KG1 (cell line): ENCODE data around the gene JUNB.

Source experiments
- DNase-seq: peaks from one replicate; lab custom pipeline; 2025; lab: John Stamatoyannopoulos, UW

Gene JUNB

DNA sequence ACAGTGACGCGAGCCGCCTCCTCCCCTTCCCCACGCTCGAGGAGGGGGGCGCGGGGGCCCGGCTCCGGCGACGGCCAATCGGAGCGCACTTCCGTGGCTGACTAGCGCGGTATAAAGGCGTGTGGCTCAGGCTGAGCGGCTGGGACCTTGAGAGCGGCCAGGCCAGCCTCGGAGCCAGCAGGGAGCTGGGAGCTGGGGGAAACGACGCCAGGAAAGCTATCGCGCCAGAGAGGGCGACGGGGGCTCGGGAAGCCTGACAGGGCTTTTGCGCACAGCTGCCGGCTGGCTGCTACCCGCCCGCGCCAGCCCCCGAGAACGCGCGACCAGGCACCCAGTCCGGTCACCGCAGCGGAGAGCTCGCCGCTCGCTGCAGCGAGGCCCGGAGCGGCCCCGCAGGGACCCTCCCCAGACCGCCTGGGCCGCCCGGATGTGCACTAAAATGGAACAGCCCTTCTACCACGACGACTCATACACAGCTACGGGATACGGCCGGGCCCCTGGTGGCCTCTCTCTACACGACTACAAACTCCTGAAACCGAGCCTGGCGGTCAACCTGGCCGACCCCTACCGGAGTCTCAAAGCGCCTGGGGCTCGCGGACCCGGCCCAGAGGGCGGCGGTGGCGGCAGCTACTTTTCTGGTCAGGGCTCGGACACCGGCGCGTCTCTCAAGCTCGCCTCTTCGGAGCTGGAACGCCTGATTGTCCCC, at the start of gene JUNB:
JUNB (plus strand) TSS at position 142 of the 706 bp plus-strand sequence; CDS start at position 428, 286 bp downstream.
- peak; percentile 78 for DNase-seq

DNA sequence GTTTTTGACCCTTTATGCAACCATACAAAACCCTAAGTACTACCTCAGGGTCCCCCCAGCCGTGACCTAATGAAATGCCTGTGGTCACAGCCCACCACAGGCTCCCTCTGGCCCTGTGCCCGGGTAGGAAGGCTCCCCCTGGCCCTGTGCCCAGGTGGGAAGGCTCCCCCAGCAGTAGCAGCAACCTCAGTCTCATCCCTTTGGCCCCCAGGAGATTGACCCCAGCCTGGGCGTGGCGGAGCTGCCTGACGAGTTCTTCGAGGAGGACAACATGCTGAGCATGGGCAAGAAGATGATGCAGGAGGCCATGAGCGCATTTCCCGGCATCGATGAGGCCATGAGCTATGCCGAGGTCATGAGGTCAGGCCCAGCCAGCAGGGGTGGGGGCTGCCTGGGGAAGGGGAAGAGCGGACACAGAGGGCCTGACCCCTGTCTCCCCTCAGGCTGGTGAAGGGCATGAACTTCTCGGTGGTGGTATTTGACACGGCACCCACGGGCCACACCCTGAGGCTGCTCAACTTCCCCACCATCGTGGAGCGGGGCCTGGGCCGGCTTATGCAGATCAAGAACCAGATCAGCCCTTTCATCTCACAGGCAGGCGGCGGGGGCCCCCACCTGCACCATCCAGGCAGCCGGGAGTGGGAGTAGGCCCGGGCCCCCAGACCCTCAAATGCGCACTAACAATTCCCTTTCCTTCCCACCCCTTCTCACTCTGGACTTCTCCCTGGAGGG, 46.0 kb upstream of the JUNB start:
- DNase-seq: no peak

DNA sequence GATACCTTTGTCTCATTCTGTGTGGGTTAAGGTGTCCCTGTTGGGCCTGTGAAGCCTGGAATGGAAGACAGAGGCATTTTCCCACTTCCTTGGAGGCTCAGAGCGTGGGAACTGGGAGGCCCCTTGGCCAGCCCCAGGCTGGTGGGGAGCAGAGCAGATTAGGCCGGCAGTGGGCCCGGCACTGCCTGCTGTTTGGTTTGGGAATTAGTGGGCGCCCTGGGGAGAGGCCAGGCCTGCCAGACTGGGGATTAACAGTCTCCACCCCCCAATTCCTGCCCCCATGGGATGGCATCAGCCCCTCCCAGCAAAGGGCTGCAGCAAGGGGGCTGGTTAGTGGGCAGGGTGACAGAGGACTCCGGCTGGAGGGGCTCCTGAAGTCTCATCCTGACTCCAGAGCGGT, 42.8 kb upstream of the JUNB start:
- no peak for DNase-seq

DNA sequence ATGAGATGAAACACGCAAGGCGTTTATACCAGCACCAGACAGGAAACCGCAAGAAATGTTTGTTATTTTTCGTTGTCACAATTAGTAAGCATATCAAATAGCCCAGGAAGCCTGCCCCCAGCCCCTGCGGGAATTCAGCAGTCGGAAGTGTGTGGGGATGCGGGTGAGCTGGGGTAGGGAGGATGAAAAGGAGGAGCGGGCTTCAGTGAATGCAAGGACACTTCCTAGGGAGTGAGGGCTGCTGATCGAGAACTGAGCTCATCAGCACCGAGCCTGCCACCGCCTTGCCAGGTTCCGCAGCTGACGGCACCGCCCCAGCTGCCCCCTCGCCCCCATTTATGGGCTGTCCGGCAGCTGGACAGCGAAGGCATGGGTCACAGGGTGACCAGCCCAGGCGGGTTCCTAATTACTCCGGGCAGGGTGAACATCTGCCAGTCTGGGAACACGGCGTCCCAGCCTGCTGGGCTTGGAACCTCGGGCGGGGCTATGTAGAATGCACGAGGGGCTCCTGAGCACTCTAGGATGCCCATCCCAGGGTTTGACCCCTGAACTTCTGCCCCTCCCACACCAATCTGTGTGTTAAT, 41.3 kb upstream of the JUNB start:
- DNase-seq: no peak

DNA sequence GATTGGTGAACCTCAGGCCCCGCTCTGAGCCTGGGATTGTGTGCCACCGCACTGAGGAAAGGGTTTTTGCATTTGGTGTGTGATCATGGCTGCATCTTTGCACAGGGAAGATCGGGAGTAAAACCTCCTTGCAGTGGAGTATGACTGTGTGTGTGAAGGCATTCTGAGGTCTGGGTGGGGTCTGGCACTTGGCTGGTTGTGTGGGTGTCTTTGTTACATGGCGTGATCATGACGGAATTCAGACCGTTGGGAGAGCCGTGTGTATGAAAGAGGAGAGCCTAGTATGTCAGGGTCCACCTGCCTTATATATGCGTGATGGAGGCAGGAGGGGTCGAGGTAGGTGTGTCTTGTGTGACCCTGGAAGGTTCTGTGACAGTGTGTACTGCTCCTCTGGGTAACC, 40.4 kb upstream of the JUNB start:
- no peak for DNase-seq

DNA sequence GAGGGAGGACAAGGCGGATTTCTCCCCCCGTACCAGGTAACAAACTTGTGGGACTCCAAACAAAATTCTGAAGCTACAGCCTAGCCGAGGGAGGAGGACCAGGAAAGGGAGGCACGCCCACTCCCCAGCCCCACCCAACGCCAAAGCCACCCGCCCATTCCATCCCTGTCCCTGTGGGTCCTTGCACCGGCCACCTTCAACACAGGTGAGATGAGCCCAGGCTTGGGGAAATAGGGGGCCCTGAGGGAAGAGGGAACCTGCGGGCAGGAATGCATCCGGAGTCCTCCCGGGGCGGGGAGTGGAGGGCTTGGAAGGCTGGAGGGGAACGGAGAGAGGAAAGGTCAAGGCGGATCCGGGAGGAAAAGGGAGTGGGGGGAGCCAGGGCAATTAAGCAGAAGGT, 39.7 kb upstream of the JUNB start, which contains the start of gene BEST2:
BEST2 (plus strand) TSS at position 157 of the 400 bp plus-strand sequence. CDS start 802 bp downstream, outside the sequence.
- DNase-seq: no peak

DNA sequence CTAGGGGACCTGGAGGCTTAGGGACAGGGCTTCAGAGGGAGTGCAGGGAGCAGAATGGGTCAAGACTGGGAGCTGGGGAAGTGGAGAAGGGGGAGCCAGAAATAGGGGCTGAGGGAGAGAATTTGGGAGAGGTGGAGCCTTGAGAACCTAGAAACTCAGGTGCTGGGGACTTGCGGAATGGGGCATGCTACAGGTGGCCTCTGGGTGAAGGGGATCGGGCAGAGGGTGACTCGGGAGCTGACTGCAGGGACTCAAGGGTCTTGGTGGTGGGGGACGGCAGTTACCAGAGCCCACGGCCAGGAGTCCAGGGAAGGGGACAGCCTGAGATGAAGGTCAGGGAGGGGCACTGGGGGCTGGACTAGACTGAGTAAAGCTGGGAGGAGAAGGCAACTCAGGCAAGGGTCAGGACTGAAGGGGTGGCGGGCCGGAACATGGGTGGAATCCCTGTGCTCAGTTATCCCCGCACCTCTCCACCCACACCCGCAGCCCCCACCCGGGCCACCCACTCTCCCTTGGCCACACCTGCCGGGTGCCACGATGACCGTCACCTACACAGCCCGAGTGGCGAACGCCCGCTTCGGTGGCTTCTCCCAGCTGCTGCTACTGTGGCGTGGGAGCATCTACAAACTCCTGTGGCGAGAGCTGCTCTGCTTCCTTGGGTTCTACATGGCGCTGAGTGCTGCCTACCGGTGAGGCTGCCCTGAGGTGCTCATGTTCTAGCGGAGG, 39.1 kb upstream of the JUNB start:
- DNase-seq: no peak

DNA sequence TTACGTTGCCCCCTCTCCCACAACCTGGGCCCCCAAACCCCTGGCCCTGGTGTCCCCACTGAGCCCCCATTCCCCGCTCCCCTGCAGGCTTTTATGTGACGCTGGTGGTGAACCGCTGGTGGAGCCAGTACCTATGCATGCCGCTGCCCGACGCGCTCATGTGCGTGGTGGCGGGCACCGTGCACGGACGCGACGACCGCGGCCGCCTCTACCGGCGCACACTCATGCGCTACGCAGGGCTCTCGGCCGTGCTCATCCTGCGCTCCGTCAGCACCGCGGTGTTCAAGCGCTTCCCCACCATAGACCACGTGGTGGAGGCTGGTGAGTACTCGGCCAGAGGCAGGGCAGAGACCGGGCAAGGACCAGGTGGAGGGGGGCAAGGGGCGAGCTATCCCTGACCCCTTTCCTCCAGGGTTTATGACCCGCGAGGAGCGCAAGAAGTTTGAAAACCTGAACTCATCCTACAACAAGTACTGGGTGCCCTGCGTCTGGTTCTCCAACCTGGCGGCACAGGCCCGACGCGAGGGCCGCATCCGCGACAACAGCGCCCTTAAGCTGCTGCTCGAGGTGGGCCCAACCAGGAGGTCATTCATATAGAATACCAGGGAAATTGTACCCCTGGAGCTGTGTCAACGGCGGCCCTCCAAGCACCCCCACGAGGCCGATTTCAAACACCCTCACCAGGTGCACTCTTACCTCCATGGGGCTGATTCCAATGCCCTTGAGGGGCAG, 36.7 kb upstream of the JUNB start:
- DNase-seq: no peak

DNA sequence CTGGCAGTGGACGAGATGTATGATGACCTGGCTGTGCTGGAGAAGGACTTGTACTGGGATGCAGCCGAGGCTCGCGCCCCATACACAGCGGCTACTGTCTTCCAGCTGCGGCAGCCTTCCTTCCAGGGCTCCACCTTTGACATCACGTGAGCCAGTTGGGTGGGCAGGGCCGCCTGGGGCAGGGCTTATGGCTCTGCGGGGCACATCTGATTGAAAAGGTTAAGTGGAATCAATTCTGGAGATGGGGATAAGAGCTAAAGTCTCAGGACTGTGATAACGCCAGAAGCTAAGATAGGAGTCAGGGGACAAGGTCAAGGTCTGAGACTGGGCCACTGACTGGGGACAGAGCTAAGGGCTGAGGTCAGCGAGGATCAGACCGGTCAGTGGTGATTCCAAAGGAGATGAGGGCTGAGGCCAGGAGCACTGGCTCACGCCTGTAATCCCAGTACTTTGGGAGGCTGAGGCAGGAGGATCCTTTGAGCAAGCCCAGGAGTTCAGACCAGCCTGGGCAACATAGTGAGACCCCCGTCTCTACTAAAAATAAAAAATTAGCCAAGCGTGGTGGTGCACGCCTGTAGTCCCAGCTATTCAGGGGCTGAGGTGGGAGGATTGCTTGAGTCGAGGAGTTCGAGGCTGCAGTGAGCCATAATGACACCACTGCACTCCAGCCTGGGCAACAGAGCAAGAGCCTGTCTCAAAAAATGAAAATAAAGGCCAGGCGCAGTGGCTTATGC, 35.0 kb upstream of the JUNB start:
- DNase-seq: no peak

DNA sequence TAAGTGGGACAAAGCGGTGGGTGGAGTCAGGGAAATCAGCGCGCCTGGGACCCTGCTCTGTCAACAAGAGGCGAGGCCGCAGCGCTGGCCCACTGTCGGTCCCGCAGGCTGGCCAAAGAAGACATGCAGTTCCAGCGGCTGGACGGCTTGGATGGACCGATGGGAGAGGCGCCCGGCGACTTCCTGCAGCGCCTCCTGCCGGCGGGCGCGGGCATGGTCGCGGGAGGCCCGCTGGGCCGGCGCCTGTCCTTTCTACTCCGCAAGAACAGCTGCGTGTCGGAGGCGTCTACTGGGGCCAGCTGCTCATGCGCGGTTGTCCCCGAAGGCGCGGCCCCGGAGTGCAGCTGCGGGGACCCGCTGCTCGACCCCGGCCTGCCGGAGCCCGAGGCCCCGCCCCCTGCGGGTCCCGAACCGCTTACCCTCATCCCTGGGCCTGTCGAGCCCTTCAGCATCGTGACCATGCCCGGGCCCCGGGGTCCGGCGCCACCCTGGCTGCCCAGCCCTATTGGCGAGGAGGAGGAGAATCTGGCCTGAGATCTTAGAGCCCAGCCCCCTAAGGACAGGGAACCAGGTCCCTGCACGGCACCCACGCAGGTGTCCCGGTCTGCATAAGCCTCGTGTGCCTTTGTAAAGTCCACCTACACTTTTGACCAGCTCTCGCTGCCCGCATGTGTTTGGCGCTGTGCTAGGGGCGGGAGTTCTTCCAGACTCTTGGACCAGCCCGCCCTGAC, 33.6 kb upstream of the JUNB start:
- peak; percentile 12 for DNase-seq

DNA sequence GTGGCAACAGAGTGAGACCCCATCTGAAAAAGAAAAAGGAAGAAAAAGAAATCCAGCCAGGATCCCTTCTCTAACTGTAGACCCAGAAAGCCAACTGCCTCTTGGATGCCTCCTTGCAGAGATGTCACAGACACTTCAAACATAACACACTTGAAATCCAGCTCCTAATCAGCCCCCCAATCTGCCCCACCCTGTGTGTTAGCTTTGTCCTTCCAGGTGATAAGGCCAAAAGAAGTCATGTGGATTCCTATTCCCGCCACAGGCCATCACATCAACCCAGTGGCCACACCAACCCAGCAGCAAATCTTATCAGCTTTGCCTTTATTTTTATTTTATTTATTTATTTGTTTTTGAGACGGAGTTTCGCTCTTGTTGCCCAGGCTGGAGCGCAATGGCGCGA, 31.6 kb upstream of the JUNB start:
- DNase-seq: no peak

DNA sequence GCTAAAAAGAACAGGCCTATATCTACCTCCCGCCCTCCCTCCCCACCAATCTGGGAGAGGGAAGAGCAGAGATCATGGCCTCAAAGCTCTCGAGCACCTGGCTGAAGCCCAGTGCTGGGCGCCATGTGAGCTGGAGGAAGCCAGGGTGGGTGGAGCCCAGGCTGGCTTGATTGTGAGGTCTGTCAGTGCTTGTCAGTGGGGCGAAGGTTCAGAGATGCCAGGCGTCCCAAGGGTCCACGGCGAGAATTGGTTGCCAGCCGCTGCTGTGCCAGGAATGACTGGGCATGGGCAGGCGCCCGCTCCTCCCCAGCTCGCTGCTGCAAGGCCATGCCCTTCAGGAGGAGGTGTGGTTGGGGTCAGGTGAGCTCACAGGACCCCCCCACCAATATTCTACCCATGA, 28.2 kb upstream of the JUNB start:
- DNase-seq: no peak

DNA sequence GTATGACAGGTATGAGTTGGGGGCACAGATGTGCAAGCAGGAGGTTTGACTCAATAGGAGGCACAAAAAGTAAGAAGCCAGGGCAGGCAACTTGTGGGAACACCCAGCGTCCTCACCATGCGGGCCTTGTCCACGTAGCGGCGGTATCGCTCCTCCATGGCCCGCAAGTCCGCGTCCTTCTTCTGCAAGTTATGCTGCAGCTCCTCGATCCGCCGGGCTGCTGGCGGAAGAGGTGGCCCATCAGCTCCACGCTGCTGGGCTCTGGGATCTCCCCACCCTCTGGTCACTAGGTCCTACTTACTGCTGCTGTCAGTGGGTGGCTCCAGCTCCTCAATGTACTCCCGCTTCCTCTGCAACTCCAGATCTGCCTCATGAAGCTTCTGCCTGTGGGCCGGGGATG, 26.6 kb upstream of the JUNB start:
- DNase-seq: no peak

DNA sequence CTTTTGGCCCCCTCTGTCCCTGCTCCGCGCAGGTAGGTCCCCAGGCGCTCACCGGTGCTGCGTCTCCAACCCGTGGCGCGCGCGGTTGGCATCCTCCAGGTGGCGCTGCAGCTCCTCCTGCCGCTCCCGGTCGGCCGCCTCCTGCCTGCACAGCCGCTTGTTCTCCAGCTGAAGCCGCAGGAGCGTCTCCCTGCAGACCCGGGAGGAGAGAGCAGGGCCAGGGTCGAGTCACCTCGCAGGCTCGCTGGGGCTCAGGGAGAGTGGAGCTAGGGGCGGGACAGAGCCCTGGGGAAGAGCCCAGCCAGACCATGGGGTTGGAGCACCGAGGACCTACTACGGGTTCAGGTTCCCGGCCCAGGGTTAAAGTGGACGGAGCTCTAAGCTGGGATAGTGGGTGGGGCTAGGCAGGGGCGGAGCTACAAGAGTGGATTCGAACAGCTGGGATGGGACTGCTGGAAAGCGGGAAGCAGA, 25.2 kb upstream of the JUNB start:
- DNase-seq: peak; percentile 42

DNA sequence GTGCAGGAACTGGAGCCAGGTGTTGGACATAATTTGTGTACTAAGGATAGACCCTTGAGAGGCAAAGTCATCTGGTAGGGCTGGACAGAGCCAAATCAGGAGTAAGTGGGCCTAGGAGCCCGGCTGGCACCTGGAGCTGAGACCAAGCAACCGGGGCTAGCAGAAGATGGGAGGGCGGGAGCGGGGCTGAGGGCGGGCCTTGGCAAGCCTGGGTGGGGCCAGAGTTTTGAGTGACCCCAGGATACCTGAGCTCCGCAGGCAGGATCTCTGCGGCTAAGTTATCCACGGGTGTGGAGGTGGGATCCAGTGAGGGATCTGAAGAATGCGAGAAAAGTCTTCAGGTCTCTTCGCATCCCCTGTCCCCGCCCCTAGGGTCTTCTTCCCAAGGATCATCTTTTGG, 24.1 kb upstream of the JUNB start:
- no peak for DNase-seq

DNA sequence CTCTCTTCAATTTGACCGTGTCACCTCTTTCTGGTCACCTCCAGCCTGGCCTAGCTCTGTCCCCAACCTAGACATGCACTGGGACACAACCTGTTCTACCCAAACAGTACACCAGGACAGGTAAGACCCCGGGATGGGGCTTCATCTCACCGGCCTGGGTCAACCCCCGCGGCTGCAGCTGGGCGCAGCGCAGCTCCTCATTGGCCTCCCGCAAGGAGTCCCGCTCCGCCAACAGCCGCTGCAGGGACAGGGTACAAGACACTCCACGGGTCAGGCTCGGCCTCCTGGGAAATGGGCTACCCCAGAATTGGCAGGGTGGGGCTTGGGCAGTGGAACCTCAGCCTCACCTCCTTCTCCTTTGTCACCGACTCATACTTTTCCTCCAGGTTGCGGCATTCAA, 23.6 kb upstream of the JUNB start:
- no peak for DNase-seq

DNA sequence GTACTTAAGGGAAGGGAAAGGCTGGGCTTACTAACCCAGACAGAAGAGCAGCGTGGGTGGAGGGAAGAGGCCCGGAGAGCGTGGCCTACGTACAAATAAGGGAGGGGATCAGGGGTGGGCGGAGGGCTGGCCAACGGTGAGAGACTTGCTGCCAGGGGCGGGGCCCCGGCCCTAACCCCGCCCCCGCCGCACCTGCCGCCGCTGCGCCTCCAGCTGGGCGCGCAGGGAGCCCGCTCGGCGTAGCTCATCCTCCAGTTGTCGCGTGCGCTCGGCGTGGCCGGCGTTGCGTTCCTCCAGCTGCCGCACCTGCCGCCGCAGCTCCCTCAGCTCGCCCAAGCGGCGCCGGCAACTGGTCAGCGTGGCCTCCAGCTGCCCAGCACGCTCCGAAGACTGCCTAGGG, 21.6 kb upstream of the JUNB start:
- DNase-seq: no peak

DNA sequence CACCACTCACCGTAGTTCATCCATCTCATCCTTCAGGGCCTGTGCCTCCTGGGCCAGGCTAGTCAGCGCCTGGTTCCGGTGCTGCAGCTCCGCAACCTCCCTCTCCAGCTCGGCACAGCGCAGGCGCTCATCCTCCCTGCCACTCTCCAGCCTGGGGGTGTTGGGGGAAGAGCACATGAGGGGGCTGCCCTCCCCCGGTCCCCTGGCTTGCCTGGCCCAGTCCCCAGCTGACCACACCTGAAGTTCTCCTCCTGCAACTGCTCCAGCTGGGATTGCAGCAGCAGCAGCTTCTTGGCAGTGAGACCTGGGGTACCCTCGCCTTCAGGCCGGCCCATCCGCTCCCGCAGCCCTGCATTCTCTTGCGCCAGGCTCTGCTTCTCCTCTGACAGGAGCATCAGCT, 20.4 kb upstream of the JUNB start:
- DNase-seq: no peak

DNA sequence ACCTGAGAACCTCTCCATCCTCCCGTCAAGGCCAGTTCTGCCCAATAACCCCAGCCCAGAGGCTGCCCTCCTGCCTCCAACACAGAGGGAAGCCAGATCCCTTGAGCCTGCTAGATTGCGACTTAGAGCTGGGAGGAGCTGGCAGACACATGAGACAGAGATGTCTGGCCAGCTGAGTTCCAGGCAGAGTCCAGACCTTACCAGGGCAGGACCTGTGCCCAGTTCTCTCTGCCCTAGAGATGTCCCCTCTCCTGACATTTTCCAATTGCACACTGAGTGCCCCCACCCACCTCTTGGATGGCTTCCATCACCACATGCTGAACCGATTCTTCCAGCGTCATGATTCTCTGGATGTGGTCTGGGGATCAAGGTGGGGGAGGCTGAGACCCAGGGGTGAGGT, 19.0 kb upstream of the JUNB start:
- DNase-seq: no peak

DNA sequence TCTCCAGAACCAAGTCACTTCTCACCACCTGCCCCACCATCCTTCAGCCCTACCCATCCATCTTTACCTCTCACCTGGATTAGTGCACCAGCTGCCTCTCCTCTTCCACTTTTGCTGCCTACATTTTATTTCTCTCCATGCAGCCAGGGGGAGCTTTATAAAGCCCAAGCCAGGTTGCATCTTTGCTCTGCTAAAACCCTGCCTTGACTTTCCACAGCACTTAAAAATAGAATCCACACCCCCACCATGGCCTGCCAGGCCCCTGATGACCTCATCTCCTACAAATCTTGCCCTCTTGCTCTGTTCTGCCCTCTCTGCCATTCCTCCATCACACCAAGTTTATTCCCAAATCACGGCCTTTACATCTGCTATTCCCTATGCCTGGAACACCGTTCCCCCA, 17.7 kb upstream of the JUNB start:
- no peak for DNase-seq
